Stimulated activated CD8-positive, alpha-beta memory T cell treated with anti-CD3 and anti-CD28 coated beads, Interleukin-12 subunit alpha, Interleukin-12 subunit beta, amount 100 ng/mL, for 1 hour (primary cell): Measurements from ENCODE around the gene CMKLR1.

ENCODE experiments used
- DNase-seq: peaks from one replicate; pipeline ENCODE4 v3.0.0-alpha.2; 2020; ENCODE audit warnings: low read depth

The CMKLR1 gene

DNA sequence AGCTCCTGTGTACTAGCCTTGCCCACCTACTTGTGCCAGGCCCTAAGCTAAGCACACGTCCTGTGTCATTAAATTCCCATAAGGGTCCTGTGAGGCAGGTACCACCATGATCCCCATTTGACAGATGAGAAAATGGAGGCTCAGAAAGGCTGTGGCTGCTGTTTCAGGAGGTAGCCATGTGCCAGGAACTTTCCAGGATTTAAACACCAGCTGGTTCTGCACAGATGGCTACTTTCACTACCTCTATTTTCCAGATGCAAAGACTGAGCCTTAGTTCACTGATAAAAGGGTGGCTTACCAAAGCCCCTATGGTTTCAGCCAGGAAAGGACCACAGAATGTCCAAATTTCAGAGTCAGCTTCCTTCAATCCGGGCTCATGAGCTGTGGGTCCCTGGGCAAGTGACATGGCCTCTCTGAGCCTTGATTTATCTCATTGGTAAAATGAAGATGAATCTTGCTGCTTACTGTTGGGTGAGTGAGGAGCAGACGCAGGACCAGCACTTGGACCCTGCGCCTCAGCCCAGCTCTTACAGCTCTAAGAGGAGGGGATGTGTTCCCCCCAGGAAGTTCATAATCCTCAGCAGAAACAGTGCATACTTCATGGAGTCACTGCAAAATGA, 23.5 kb downstream of the CMKLR1 start:
- DNase-seq = no peak

DNA sequence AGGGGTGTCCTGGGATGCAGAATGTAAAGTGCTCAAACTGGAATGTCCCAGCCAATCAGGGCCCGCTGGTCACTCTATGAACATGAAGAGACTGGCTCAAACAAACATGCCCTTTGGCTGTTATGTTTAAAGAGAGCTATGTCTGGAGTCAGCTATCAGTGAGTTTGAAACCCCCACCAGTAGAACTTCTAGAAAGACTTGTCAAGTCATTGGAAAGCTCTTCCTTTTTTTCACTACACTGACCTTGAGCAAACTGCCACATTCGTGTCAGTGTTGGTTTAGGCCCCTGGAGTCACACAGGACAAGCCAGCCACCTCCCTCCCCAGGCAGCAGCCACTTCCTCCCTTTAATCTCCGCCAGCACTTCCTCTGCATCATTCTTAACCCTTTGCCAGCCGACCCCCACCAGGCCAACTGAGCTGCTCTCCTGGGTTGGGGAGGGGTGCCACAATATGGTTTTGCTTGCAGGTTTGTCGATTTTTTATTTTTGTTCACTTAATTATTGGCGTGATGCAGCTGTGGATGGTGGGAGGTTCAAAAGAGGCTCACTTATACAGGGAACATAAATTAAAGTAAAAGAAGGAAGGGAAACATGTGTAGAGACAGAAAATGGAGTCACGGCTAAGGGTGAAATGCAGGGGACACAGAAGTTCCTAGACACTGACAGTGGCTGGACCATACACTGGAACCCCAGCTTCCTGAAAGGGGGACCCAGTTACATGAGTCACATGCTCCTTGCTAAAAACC, 25.3 kb downstream of the CMKLR1 start:
- DNase-seq = no peak

DNA sequence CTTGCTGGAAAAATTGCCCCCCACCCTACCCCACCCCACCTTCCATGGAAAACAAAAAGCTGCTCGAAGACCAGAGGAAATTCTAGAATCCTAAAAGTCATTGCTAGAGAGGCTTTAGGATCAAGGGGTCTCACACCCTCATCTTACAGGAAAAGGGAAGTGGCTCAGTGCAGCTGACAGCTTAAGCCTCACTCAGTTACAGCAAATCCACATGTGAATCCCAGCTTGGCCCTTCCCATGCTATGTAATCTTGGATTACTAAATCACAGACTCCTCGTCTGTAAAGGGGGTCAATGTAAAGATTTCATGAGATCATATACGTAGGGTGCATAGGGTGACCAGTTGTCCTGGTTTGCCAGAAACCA, 25.9 kb downstream of the CMKLR1 start:
- no peak for DNase-seq

DNA sequence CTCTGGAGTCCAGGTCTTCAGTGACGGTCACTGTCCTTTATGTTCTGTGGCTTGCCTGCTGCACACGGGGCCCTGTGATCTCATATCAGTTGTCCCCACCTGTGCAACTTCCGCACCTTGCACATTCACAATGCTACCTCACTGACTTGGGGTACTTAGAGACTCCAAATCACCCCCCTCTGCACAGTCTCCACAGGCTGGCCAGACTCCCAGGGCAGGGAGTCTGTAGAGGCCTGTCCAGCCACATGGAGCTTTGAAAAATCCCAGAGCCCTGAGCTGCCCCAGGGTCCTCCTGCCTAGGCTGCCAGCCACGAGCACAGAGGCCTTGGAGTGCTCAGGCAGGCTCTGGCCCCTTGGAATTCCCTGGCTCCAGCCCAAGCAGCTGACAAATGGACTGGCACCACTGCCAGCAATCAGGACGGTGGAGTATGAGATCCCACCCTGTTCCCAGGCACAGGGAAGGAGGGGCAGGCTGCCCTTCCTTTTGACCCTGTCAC, 26.4 kb downstream of the CMKLR1 start:
- no peak for DNase-seq

DNA sequence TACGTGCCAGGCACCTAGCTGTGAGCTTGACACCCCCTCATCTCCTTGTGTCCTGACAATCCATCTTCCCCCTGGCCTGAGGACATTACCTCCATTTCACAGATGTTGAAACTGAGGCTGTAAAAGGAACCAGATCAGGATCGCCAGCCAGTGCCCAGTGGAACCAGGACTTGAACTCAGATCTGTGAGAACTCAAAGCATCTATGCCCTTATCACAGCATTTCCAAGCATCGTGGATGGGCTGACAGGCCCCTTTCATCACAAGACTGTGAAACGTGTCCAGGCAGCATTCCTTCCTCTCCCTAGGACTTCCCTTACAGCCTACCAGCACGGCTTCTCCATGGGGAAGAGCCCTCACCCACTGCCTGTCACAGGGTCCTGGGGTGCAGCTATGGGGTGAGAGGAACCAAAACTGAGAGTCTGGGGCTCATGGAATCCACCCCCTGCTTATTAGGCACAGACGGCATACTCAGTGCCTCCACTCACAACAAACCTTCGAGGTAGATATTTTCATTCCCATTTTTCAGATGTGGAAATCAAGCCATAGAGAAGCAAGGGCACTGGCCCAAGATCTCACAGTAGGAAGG, 26.9 kb downstream of the CMKLR1 start:
- no peak for DNase-seq

DNA sequence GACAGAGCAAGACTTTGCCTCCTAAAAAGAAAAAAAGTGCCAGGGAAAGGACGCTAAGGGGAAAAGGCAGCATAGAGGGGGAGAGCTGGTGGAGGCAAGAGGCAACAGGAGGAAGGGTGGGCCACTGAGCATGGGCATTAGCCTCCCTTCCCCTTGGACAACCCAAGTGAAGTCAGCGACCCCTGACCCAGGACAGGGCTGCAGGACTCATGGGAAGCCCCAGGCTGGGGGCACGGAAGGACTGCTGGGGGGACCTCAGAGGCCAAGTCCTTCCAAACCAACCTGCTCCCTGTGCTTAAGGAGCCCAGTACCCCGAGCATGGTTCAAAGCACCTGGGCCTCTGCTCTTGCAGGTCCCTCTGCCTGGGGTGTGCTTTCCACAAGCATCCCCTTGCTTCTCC, 27.5 kb downstream of the CMKLR1 start:
- no peak for DNase-seq

DNA sequence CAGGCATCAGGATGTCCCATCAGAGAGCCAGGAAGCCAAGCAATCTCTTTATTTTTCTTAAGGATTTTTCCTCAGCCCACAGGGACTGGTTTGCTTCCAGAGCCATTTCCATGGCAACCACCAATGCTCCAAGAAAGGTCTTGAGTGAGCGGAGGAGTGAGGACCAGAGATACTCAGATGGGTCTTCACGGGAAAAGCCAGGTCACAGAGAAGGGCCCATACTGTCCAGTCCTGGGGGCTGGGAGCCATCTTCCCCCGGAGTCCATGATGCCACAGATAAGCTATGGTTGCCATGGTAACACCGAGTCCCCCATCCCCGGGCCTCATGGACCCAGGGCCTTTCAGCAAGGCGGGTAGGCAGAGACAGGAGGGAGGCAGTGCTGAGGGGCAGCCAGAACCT, 28.6 kb downstream of the CMKLR1 start:
- DNase-seq = no peak

DNA sequence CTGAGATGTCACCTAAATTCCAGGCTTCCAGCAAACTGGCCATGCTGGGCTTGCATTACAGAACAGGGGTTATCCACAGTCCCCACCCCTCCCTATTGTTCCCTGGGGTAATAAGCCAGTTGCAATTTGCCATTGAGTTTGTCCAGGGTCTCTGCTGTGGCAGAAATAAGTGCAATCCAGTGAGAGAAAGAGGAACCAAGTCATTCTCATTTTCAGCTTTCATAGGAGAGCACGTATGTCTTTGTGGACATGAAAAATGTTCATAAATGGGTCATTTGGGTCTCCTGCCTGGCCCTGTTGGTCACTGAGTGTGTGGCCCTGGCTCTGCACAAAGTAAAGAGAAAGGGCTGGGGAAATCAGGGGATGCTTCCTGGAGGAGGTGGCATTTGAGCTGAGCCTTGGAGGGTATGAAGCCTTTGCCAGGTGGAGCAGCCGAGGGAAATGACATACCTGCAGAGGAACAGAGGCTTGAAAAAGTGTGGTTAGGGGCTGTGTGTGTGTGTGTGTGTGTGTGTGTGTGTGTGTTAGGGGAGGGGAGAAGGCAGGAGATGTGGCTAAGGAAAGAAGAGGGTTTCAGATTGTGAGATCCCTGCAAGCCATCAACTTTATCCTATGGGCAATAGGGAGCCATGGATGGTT, 29.3 kb downstream of the CMKLR1 start:
- DNase-seq = no peak

DNA sequence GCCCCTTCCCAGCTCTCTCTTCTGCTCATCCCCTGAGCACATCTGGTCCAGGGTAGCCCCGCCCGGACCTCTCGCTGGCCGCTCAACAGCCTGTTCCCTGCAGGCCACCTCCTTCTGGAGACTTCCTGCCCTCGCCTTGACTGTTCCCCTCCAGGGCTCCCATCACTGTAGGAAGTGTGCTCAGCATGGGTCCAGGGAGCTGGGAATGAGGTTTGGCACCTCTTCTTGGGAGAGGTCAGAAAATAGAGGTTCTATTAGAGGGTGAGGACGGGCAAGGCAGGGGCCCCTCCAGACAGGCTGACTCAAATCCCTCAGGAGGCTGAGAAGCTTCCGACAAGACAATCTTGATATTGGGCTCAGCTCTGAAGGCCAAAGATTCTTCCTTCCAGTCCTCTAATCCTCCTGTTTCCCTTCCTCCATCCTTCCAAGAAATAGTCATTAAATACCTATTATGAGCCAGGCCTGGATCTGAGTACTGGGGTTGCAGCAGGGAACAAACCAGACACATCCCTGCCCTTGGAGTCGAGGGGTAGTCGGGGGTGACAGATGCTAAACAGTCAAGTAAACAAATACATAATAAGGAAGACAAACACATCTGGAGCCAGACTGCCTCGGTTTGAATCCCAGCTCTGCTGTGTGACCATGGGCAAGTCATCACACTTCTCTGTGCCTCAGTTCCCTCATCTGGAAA, 30.6 kb downstream of the CMKLR1 start:
- no peak for DNase-seq

DNA sequence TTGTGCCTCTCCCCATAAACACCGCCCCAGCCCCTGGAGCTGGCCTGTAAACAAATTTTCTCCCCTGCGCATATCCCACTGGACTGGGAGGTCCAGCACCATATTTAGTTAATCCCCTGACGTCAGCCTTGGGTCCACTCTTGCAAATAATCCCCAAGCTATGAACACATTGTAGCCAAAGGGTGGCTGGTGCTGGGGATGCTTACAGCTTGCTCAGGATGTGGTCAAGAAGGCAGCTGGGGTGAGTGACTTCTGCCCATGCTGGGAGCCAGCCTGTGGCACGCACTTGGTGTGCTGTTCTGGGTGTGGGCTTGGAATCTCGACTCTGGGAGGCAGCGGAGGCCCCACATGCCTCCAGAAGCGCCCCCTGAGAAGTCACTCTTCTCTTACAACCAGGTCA, 32.1 kb downstream of the CMKLR1 start:
- no peak for DNase-seq

DNA sequence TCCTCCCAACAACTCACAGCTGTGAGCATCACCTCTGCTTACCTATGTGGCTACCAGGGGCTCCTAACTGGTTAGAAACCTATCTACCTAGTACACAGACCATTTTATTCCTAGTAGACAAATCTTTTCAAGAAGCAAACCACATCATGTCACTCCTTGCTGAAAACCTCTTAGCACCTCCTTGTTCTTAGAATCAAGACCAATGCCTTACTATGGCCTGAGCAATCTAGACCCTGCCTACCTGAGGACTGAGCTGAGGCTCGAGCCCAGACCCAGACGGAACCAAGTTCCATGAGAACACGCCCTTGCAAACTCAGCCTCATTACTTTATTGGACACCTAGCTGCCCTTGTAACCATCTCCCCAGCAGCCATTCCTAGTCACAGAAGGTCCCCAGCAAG, 32.6 kb downstream of the CMKLR1 start:
- DNase-seq = no peak

DNA sequence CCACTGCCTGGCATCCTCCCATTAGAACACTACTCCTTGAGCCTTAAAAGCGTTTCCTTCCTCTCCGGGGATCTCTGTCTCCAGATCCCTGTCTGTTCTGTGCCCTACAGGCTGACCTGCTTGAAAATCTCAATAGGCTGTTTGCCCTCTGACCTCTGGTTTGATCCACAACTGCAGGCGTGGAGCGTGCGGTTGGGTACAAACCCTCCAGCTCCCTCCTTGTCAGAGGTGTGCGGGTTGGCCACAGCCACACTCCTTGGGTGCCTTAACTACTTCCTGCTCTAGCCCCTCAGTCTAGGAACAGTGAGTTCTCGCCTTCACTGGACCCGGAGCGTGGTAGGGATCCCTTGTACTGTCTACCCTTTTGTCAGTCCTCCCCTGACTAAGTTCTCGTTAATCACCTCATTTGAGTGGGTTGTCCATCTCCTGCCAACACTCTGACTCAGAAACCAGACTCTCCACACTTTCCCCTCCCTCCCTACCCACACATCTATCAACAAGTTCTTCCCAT, 33.1 kb downstream of the CMKLR1 start:
- no peak for DNase-seq

DNA sequence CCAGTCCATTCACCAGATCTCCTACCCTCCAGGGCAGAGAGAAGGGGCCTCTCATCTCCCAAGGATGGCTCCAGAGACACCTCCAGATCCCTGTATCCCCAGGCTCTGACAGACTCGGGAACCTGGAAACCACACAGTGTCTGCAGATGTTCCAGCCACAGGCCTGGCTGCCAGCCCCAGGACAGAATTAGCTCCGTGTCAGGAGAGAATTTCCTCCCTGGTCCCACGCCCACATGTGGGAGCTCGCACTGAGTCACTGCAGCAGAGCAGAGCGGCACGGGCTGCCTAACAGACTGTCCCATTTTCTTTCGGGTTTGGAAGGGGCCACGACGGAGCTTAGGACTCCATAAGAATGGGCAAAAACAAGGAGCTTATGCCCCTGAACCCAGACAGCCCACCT, 33.6 kb downstream of the CMKLR1 start:
- DNase-seq = no peak

DNA sequence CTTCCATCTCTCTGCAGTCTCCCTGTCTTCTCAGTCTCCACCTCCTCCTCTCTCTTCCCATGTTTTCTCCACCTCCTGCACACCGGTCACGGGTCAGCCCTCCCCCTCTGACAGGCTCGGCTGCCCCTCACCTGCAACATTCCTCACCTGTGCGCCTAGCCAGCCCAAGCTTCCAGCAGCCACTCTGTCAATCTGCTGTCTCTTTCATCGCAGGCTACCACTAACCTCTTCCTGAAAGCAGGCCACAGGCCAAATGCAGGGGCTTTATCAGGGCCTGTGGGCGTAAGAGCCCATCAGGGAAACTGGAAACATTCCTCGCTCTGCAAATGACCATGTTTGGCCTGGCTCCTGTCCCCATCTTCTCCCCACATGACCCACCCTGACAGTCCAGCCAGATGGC, 34.5 kb downstream of the CMKLR1 start:
- no peak for DNase-seq

DNA sequence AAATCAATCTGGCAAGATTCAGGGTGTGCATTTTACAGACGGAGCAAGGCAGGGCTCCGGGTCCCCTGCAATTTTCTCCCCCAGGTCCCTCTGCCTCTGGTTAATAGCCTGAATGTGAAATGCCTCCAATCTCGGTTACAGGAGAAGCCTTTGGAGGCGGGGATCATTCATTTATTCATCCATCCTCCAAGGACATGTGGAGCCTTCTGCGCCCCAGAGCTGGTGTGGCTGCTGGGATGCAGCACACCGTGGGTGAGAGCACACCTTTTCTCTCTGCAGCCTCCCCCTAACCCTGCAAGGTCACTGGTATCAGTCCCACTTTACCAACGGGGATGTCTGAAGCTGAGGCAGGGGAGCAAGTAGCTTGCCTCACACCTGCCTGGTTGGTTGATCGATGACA, 35.4 kb downstream of the CMKLR1 start:
- no peak for DNase-seq

DNA sequence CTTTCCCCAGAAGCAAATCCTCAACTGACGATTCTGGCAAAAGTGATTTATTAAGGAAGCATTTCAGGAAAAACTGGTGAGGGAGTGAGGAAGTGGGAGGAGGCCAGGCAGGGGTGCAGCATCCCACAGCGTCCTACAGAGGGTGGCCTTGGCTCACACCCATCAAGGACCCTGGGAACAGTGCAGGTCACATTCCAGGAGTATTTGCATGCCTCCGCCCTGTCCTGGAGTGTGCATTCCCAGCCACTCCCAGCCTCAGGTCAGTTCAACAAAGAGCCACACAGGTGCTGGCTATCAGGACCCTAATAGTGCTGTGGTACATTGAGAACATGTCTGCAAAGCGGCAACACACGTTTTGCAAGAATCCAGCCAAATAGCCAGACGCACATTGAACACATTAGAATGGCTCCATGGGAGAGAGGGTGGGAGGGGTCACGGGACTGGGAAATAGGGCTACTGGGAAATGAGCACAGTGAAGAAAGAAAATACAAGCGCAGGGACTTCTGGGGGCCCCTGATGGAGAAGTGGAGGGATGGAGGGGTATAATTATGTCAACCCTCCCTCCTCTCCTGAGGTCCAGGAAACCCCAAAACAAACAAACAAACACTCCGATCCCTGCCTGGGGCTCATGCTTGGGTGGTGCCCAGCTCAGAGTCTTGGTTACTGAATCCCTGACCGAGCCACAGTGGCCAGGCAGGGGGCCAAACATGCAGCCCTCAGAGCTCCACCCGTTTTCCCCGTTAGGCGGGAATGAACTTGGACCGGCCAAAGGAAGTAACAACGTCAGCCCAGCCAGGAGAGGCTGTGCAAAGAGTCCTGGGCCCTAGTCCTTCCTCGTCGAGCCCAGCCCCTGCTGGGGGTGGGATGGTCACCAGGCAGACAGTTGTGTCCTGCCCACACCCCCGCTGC, 36.5 kb downstream of the CMKLR1 start:
- no peak for DNase-seq

DNA sequence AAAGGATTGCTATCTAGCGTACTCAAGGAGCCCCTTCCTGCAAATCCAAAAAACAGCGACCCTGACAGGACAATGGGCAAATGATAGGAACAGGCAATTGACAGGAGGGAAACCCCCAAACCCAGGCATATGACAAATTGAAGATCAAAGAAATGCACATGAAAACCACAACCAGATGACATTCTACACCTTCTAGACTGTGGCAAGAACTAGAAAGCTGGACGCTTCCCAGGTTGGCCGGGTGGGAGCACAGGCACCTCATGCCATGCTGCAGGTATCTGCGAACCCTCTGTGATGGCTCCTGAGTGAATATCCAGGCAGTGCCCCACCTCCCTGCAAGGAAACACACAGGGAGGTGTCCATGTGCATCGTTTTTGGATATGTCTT, 37.1 kb downstream of the CMKLR1 start:
- DNase-seq = no peak

DNA sequence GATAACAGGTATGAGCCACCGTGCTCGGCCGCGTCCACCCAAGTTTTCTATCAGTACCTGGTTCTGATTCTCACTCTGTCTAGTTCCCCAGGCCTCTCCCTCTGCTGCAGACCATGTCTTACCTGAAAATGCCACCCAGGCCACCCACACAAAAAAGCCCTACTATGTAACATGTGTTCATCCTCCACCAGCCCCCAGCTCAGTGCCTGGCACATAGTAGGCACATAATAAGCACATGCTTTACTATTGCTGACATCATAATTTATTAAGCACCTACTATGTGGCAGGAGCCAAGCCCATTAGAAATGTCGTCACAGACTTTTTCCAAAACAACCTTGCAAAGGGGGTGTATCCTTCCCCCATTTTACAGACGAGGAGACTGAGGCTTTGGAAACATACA, 37.8 kb downstream of the CMKLR1 start:
- DNase-seq = no peak

DNA sequence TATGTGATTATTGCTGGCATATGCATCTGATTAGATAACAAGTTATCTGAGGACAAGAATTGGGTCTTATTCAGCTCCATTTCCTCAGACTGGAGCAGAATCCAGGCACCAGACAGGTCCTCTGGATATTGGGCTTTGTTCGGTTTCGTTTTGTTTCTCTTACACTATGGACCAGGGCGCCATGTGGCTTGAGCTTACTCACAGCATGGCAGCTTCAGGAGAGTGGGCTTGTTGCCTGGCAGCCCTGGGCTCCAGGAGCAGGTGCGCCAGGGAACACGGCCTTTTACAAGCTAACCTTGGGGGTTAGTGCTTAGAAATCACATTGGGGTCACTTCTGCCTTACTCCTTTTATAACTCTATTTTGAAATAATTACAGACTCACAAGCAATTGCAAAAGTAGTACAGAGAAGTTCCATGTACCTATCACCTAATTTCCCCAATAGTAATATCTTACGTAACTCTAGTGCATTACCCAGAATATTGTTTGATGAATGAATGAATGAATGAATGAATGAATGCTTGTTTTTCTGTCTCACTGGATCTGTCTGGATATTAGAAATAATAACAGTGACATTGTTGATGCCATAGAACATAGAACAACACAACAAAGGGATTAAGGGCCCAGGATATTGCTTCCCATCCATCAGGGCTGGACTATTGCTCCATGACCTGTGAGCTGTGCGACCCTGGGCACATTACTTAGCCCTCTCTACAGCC, 39.0 kb downstream of the CMKLR1 start:
- no peak for DNase-seq

DNA sequence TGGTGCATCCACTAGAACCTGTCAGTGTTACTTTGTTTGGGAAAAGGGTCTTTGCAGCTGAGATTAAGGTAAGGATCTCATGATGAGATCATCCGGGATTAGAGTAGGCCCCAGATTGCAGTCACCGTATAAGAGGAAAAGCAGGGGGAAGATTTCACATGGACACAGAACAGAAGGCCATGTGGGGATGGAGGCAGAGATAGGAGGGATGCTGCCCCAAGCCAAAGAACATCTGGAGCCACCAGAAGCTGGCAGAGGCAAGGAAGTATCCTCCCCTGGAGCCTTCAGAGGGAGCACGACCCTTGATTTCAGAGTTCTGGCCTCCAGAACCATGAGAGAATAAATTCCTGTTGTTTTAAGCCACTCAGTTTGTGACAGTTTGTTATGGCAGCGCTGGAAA, 39.6 kb downstream of the CMKLR1 start:
- no peak for DNase-seq
